GM12875 (cell line): Measurements from ENCODE around the gene RERE.

Experiments used
- H3K4me3 ChIP-seq: one replicate; pipeline ENCODE4 v1.5.1; 2011; ENCODE audit warnings: low read depth, low read length, control low read depth
- TF ChIP-seq, protein P1 (sequence below): IDR thresholded peaks from 2 replicates; pipeline ENCODE4 v1.5.1; 2011; ENCODE audit warnings: low read depth, mild to moderate bottlenecking, control low read depth, inconsistent platforms, low read length, moderate library complexity, borderline replicate concordance; ENCODE audit not compliant: insufficient read depth

Gene RERE

GRCh38 chr1:8368956-8369639, 448.3 kb downstream of the RERE start:
- H3K4me3 ChIP-seq, result no peak overlapping the region
- TF ChIP-seq, protein P1, sequence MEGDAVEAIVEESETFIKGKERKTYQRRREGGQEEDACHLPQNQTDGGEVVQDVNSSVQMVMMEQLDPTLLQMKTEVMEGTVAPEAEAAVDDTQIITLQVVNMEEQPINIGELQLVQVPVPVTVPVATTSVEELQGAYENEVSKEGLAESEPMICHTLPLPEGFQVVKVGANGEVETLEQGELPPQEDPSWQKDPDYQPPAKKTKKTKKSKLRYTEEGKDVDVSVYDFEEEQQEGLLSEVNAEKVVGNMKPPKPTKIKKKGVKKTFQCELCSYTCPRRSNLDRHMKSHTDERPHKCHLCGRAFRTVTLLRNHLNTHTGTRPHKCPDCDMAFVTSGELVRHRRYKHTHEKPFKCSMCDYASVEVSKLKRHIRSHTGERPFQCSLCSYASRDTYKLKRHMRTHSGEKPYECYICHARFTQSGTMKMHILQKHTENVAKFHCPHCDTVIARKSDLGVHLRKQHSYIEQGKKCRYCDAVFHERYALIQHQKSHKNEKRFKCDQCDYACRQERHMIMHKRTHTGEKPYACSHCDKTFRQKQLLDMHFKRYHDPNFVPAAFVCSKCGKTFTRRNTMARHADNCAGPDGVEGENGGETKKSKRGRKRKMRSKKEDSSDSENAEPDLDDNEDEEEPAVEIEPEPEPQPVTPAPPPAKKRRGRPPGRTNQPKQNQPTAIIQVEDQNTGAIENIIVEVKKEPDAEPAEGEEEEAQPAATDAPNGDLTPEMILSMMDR, result no peak

- H3K4me3 ChIP-seq, result no peak overlapping the region
- TF ChIP-seq, protein P1, result no peak
Observed at GRCh38 chr1:8367571-8368194, 449.8 kb downstream of the RERE start.

GRCh38 chr1:8365661-8366362, 451.6 kb downstream of the RERE start:
- H3K4me3 ChIP-seq, result no peak overlapping the region
- TF ChIP-seq, protein P1, result no peak

- no peak overlapping the region for H3K4me3 ChIP-seq
- TF ChIP-seq, protein P1, result no peak
Observed at GRCh38 chr1:8364528-8365442, 452.7 kb downstream of the RERE start.

GRCh38 chr1:8363767-8364301, 453.6 kb downstream of the RERE start:
- H3K4me3 ChIP-seq, result no peak overlapping the region
- TF ChIP-seq, protein P1, result no peak

GRCh38 chr1:8363186-8363766, 454.2 kb downstream of the RERE start:
- no peak overlapping the region for H3K4me3 ChIP-seq
- TF ChIP-seq, protein P1, result no peak
